ENCODE measurements around the gene FHIT. TPM values are rescaled to one million over a fixed set of nuclear protein-coding genes. Genes with fewer than 3 reads are reported as not detected.

Gene FHIT
- total and polyA plus RNA-seq, 7 donors, result 0.98 to 10.4 (median 4.0) TPM

GRCh38 chr3:60025096-60026050 lies 1225.9 kb downstream of the FHIT start:
- no peaks in the 10 kb centered on the region for H3K4me1 ChIP-seq
- no peak overlapping the region for H3K4me3 ChIP-seq
- H3K27me3 ChIP-seq (ENCODE audit: insufficient read depth in 3 of 3, low read length in 2 of 3), result no peaks in the 10 kb centered on the region
- no peak for TF ChIP-seq CTCF (IDR thresholded peaks at IDR 0.05)
- H3K36me3 ChIP-seq (ENCODE audit: insufficient read depth in 1 of 2, low read depth in 1 of 2), result no peaks in the 10 kb centered on the region
- H3K27ac ChIP-seq, result no peak overlapping the region
- DNase-seq, result no peak
- no peak for ATAC-seq
- WGBS, 3 donors, result 65 to 67% (median 66%) methylated on average over 3 of the region's 3 CpGs
- intact Hi-C loops (cut with DNase I), result no loop called here
- H3K9me3 ChIP-seq, result no peaks in the 10 kb centered on the region

DNA sequence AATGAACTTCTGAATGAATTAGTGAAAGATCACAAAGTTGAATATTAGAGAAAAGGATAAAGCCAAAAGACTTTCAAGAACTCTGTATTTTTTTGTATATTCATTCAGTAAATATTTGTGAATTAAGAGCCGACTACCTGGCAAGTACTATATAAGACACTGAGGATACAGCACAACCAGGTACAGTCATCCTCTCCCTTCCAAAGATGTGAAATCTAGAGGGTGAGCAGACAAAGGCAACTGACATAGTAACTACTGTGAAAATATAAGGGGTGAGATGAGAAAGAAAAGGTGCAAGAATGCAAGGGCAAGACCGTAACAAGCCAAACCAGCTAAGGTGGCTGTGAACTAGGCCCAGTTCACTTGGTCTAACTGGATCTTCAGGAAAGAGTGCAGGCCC lies 1226.9 kb downstream of the FHIT start:
- no peaks in the 10 kb centered on the region for H3K9me3 ChIP-seq
- no peak for DNase-seq
- no peaks in the 10 kb centered on the region for H3K36me3 ChIP-seq (ENCODE audit: insufficient read depth in 1 of 2, low read depth in 1 of 2)
- no peak for ATAC-seq
- no peaks in the 10 kb centered on the region for H3K4me1 ChIP-seq
- no peak for TF ChIP-seq CTCF (IDR thresholded peaks at IDR 0.05)
- intact Hi-C loops (cut with DNase I), result no loop called here
- WGBS, 3 donors, result 94 to 99% (median 99%) methylated on average over 2 of the region's 2 CpGs
- H3K4me3 ChIP-seq, result no peak overlapping the region
- H3K27ac ChIP-seq, result no peak overlapping the region
- no peaks in the 10 kb centered on the region for H3K27me3 ChIP-seq (ENCODE audit: insufficient read depth in 3 of 3, low read length in 2 of 3)

DNA sequence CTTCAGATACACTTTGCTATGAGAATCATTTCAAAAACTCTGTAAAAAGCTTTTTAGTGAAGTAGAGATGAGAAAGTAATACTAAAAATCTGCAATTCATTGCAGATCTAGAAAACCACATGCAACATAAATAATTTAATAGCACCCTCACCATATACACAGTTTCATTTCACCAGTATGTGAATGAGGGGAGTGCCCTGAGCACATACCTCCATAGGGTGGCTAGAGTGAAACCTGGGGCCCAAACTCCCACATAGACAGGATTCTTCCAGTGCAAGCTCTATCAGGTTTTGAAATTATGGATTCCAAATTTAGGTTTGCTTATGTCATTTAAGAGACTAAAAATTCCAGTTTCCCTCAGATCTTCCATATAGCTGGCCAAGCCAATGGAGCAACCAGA lies 1228.1 kb downstream of the FHIT start:
- Histone ChIP-seq H3K36me3 (ENCODE audit: insufficient read depth in 1 of 2, low read depth in 1 of 2) (no peaks in the 10 kb centered on the region), H3K27me3 (ENCODE audit: insufficient read depth in 3 of 3, low read length in 2 of 3) (no peaks in the 10 kb centered on the region), H3K27ac (no peak overlapping the region), H3K9me3 (no peaks in the 10 kb centered on the region), H3K4me3 (no peak overlapping the region), H3K4me1 (no peaks in the 10 kb centered on the region)
- intact Hi-C loops (cut with DNase I), result no loop called here
- ATAC-seq (no peak), DNase-seq (no peak)
- no peak for TF ChIP-seq CTCF (IDR thresholded peaks at IDR 0.05)

DNA sequence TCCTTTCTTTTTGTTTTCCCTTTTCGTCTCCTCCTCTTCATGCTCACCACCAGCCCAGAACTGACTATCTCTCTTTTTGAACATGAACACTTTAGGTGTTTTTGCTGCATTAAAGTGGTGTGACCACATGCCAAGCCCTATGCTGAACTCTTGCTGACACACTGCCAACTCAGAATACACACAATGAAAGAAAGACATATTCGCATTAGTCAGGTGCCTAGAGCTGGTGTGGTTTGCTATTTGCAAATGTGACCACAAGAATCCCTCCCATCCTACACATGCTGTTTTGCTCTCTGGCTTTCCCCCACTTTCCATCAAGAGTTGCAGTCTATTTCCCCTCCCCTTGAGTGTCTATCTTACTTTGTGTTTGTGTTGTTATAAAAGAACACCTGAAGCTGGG lies 1233.6 kb downstream of the FHIT start:
- no peaks in the 10 kb centered on the region for H3K4me1 ChIP-seq
- H3K9me3 ChIP-seq, result no peaks in the 10 kb centered on the region
- WGBS, 3 donors, result 88 to 92% (median 90%) methylated on average over 2 of the region's 2 CpGs
- DNase-seq, result no peak
- no peak overlapping the region for H3K27ac ChIP-seq
- no peaks in the 10 kb centered on the region for H3K27me3 ChIP-seq (ENCODE audit: insufficient read depth in 3 of 3, low read length in 2 of 3)
- TF ChIP-seq CTCF (IDR thresholded peaks at IDR 0.05), result no peak
- H3K36me3 ChIP-seq (ENCODE audit: insufficient read depth in 1 of 2, low read depth in 1 of 2), result no peaks in the 10 kb centered on the region
- intact Hi-C loops (cut with DNase I), result no loop called here
- ATAC-seq, result no peak
- no peak overlapping the region for H3K4me3 ChIP-seq

Data from psoas muscle (tissue), 8 donors.